ENCODE data around the gene ISOC2. TPM values are rescaled to one million over a fixed set of nuclear protein-coding genes. Genes with fewer than 3 reads are reported as not detected.

ISOC2 gene
- total and polyA plus RNA-seq, 9 of the 15 experiments (the other 6 are each of a cell fraction or from before 2014, with no cell fraction given): 1.2 to 229 (median 58.3) TPM

- no peak for TF ChIP-seq TAF1 (IDR thresholded peaks at IDR 0.05; ENCODE audit: control insufficient read depth, extremely low read depth, insufficient read depth, low read length, severe bottlenecking)
- TF ChIP-seq ZBTB43 (CRISPR knock-in tag; IDR thresholded peaks at IDR 0.05): no peak
- TF ChIP-seq CREM (IDR thresholded peaks at IDR 0.05; ENCODE audit: low read depth): peak; percentile 33; the same call in 1 of the 2 replicates
- no peak for TF ChIP-seq PHF21A (IDR thresholded peaks at IDR 0.05; ENCODE audit: borderline replicate concordance, low read depth)
- TF ChIP-seq NCOR1 (IDR thresholded peaks at IDR 0.05): peak; percentile 42; the same call in 1 of the 2 replicates
- no peak for TF ChIP-seq DLX4 (CRISPR knock-in tag; IDR thresholded peaks at IDR 0.05)
- TF ChIP-seq CBFA2T2 (conservative IDR thresholded peaks at IDR 0.05): peak; percentile 69
- TF ChIP-seq WHSC1 (IDR thresholded peaks at IDR 0.05; ENCODE audit: low read length): no peak
- TF ChIP-seq BRD9 (IDR thresholded peaks at IDR 0.05; ENCODE audit: low read depth, partially characterized antibody): no peak
- TF ChIP-seq GATAD2A (IDR thresholded peaks at IDR 0.05): no peak
- TF ChIP-seq ZNF655 (CRISPR knock-in tag; IDR thresholded peaks at IDR 0.05): no peak
- TF ChIP-seq TCF3 (CRISPR knock-in tag; IDR thresholded peaks at IDR 0.05): peak; percentile 69
- TF ChIP-seq MAX (CRISPR knock-in tag; IDR thresholded peaks at IDR 0.05): no peak
- TF ChIP-seq ZNF780A (CRISPR knock-in tag; IDR thresholded peaks at IDR 0.05): no peak
- TF ChIP-seq SMARCC2 (IDR thresholded peaks at IDR 0.05; ENCODE audit: low read depth): no peak
- TF ChIP-seq POLR2G (IDR thresholded peaks at IDR 0.05; ENCODE audit: low read depth, low read length): no peak
- TF ChIP-seq THRB (CRISPR knock-in tag; conservative IDR thresholded peaks at IDR 0.05): no peak
- TF ChIP-seq TCF7 (IDR thresholded peaks at IDR 0.05; ENCODE audit: borderline replicate concordance): no peak
- no peak for TF ChIP-seq THRAP3 (IDR thresholded peaks at IDR 0.05; ENCODE audit: borderline replicate concordance)
- TF ChIP-seq OTX1 (CRISPR knock-in tag; IDR thresholded peaks at IDR 0.05): no peak
- no peak for TF ChIP-seq SMAD3 (CRISPR knock-in tag; conservative IDR thresholded peaks at IDR 0.05)
- TF ChIP-seq JUND (IDR thresholded peaks at IDR 0.05; ENCODE audit: borderline replicate concordance, low read depth, low read length): peak; percentile 59
- TF ChIP-seq JUND (tag; IDR thresholded peaks at IDR 0.05; ENCODE audit: borderline replicate concordance, low read depth, low read length): no peak
- TF ChIP-seq ZNF639 (CRISPR knock-in tag; conservative IDR thresholded peaks at IDR 0.05 in 1 of 2, IDR thresholded peaks at IDR 0.05 in 1 of 2): no peak
- no peak for TF ChIP-seq ZNF696 (CRISPR knock-in tag; conservative IDR thresholded peaks at IDR 0.05)
Observed at GRCh38 chr19:55508120-55508519, 46.7 kb upstream of the ISOC2 start (continued).
